Superior temporal gyrus (tissue), 1 donor: Measurements from ENCODE around the gene HRH4.

ENCODE experiments used
- DNase-seq: peaks from one replicate; pipeline ENCODE4 v3.0.0-alpha.2; 2016; ENCODE audit errors: extremely low spot score

The HRH4 gene

DNA sequence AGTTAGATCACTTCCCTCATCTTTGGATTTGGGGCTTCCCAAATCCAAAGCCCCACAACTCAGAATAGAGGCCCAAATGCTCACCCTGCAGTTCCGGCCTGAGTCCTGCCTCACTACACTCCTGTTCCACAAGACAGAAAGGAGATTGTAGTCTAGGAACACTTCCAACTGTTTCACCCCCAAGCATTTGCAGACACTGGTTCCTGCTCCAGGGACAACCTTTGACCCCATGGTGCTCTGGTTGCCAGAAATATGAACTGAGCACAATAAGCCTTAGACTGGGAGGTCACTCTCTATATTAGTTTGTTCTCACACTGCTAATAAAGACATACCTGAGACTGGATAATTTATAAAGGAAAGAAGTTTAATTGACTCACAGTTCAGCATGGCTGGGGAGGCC lies 49.0 kb downstream of the HRH4 start:
- DNase-seq = no peak

GRCh38 chr18:24514439-24514838 lies 54.0 kb downstream of the HRH4 start:
- DNase-seq = no peak

DNA sequence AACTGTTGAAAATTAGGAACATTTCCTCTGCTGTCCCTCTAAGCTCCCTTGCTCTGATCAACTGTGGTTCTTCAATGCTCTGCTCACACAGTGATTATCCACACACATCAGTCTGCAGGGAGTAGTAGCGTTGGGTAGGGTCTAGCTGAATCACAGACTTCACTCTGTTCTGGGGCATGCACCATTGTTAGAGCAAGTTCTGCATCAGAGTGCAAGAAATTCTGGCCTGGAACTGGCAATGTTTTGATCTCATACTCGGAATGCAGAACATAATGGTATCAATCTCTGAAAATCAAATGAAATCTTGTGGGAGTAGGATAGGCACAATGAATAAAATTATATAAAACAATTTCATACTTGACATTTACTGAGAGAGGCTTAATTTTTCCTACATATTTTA lies 55.3 kb downstream of the HRH4 start:
- DNase-seq = no peak

DNA sequence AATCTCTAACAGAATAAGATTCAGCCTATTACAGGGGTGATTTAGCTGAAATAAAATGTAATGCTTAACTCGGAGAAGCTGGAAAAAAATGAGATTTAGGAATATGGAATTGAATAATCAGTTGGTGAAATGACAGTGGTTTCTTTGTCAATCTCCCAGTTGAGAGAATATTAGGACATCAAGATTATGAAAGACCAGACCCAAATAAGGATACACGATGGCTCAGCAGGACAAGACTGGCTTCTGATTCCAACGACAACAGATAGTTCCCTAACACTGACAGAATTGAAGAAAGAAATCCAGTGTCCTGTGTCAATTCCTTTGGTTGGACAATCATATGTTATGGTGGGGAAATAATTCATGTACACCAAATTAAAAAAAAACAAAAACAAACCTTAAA lies 55.8 kb downstream of the HRH4 start:
- no peak for DNase-seq

DNA sequence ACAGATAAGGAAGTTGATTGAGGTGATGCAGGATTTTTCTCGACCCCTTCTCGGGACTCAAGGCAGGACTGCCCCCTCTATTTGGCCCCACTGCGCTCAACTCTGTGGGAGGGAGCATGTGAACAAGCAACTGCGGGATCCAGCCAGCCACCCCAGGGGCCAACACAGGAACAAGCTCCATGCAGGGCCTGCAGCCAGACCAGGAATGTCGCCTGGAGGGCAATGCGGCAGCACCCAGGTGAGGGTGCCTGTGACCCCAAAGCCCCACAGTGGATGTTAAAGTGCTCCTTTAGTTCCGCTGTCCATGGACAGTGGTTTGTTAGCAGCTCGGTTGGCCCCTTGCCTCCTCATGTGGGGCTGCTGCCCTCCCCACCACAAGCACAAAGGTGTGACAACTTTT lies 57.1 kb downstream of the HRH4 start:
- DNase-seq = no peak

DNA sequence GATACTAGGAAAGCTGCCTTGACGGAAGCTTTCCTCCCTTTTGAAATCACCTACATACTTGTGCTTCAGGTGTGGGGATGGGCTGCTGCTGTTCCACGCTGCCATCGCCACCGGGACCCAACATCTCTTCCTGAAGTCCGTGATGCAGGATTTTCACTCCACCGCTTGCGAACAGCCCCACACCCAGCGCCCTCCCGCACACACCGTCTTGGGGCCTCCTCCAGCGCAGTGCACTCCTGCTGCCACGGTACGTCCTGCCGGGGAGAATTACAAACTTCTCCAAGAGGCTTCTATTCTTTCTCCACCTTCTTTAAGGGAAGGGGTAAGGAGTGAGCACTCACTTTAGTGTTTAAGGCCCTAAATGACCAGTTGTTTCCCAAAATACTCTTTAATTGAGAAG lies 58.2 kb downstream of the HRH4 start:
- no peak for DNase-seq
